Activated CD4-positive, CD25-positive, alpha-beta regulatory T cell (primary cell): ENCODE results near the gene AGAP1.

Experiments
- DNase-seq, 4 experiments: peaks; one replicate each; lab custom pipeline; 2025; lab: John Stamatoyannopoulos, UW

The AGAP1 gene

GRCh38 chr2:235712176-235712575 is 218.3 kb downstream of the AGAP1 start:
- no peak for DNase-seq

DNA sequence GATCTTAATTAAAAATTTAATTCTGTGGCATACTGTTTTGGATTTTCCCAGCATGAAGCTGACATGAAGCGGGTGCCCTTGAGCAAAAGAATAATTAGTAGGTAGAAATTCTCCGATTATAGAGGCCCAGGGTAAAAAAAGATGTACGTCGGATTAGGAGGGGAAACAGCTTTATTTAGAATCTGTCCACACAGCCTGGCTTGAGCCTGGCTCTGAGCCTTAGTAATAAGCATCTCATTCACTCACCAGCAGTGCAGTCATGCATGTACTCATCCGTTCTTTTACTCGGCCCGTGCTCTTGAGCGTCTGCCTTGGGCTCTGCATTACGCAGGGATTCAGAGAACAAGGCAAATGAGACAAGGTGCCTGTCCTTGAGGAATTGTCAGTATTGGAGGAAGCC is 219.3 kb downstream of the AGAP1 start:
- no peak for DNase-seq

- DNase-seq: no peak
These were observed 221.8 kb downstream of the AGAP1 start for GRCh38 chr2:235715601-235716000.

GRCh38 chr2:235716875-235717496 is 223.1 kb downstream of the AGAP1 start:
- no peak for DNase-seq

GRCh38 chr2:235719146-235719942 is 225.5 kb downstream of the AGAP1 start:
- no peak for DNase-seq

DNA sequence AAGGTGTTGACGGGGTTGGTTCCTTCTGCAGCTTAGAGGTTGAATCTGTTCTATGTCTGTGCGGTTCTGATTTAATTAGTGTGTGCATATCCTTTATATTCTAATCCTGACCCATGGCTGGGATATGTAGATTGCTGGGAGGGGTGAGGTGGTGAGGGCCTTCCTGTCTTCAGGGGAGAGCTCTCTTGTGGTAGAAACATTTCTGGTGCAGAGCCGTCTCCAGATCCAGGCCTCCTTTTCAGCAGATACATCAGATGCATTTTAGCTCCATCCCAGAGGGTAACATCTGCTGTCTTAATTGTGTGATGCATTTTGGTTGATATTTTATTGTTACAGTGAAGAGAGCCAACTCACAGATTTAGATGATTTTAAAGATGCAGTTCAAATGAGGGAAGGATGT is 227.8 kb downstream of the AGAP1 start:
- no peak for DNase-seq

DNA sequence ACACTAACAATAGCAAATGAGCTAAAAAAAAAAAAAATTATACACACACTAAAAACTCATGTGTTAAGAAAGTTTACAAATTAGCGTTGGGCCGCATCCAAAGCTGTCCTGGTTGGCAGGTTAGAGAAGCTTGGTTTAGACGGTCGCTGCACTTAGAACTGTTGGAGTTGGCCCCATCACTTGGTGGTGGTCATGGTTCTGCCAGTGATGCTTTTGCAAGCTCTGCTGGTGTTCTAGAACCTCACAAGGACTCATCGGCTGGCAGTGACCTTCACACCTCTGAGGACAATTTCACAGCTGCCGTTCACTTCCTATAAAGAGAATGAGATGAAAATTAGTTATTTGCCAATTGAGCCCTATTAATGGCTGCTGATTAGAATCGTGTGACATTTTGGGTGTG is 229.0 kb downstream of the AGAP1 start:
- no peak for DNase-seq

GRCh38 chr2:235723371-235723770 is 229.5 kb downstream of the AGAP1 start:
- DNase-seq: no peak

- DNase-seq: no peak
These were observed 230.1 kb downstream of the AGAP1 start for GRCh38 chr2:235723811-235724465.

DNA sequence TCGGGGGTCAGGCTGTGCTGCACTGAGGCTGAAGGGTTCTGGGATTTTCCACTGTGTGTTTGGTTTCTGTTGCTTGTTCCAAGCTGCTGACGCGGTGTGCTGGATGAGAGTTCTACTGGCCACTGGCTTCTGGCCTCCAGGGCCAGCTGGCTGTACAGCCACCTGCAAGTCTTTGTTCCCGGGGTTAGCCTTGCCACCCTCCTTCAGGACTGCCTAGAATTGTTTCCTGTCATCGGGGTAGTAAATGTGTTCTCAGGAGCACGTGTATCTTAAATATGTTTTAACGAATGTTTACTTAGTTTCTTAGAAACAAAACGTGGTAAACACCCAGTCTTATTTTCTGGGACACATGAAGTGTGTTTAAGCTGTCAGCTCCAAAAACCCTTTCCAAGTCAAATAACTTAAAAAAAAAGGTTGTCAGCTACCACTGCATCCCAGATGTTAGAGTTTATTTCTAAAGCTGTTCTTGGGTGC is 231.2 kb downstream of the AGAP1 start:
- no peak for DNase-seq

GRCh38 chr2:235725841-235726240 is 232.0 kb downstream of the AGAP1 start:
- DNase-seq: no peak

GRCh38 chr2:235726554-235726953 is 232.7 kb downstream of the AGAP1 start:
- DNase-seq: no peak

DNA sequence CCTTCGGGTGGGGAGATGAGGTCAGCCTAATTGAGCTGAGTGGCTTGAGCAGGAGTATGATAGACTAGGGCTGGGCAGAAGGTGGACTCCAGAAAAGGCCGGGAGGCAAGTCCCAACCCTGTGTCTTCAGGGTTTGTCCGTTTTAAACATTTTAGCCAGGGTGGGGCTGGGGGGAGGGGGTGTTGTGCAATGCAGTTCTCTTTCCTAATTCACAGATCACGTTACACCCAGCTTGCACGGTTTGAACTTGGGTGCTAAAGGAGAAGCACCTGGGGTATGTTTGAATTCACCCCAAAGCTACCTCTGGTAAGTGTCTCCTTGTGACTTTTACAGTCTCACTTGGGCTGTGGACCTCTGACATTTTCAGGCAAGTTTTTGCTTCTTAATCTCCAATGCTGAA is 233.3 kb downstream of the AGAP1 start:
- DNase-seq: no peak

DNA sequence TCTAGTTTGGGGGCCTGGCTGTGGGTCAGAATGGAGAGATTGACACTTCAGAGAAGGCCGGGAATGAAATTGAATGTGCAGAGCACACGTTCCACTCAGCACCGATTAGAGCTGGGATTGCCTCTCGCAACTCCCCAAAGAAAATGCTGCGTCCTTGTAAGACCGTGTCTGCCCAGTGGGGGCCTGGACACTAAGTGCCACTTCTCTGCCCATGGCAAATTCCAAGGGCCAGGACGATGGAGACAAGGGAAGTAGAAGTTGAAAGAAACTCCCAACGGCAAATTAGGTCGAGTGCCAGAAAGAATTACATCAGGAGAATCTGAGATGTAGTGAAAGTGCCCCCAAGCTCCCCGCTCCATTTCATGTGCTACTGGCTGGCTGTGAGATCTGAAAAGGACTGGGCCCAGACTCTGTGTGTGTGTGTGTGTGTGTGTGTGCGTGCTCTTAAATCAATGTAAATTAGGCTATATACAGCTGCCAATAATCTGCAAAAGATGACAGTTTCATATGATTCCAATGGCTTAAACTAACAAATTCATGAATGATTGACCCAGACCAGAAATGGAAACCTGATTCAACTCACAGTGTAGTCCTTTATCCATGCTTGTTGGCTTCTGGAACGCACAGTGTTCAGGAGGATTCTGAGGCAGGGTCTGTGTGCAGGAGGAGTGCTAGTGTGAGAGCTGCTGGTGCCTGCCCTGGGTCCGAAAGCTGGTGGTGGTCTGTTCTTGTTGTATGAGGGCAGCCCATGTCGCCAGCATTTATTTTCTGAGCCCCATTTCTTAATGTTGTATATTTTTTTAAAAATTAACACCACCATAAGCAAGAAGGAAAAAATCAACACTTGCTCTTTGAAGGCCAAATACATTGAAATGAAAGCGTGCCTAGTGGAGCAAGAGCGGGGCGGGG is 234.3 kb downstream of the AGAP1 start:
- DNase-seq: no peak

- no peak for DNase-seq
These were observed 235.1 kb downstream of the AGAP1 start for GRCh38 chr2:235728800-235729556.

DNA sequence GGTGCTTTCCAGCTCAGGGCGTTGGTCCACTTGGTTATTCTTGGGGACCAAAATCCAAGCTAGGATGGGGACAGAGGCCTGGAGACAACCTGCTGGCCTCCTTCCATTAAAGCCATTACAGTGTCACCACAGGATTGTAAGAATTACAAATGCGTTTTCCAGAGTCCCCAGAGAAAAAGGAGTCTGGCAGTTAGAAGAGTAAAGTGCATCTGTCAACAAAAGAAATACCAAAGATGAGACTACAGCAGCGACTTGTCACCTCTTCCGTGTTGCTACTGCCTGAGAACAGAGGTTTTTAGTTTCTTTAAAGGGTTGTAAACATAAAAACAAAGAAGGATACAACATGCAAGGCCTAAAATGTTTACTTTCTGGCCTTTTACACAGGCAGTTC is 235.7 kb downstream of the AGAP1 start:
- DNase-seq: no peak

GRCh38 chr2:235730115-235730514 is 236.3 kb downstream of the AGAP1 start:
- no peak for DNase-seq

DNA sequence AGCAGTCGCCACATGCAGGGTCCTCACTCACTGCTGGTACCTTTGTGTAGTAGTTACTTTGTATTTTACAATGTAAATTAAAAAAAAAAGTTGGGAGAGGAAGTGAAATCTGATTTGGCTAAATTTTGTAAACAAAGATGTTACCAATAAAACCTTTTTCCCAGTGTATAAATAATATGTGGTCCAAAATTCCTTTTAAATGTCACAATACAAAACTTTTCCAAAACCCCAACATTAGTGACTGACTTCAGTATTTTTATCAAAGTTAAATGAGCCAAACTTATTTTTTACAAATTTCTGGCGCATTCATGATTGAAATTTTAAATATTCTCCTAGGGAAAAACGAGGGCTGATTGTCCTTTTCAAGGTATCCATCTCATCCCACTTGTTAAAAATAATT is 239.9 kb downstream of the AGAP1 start:
- no peak for DNase-seq

GRCh38 chr2:235734168-235734567 is 240.3 kb downstream of the AGAP1 start:
- DNase-seq: no peak

DNA sequence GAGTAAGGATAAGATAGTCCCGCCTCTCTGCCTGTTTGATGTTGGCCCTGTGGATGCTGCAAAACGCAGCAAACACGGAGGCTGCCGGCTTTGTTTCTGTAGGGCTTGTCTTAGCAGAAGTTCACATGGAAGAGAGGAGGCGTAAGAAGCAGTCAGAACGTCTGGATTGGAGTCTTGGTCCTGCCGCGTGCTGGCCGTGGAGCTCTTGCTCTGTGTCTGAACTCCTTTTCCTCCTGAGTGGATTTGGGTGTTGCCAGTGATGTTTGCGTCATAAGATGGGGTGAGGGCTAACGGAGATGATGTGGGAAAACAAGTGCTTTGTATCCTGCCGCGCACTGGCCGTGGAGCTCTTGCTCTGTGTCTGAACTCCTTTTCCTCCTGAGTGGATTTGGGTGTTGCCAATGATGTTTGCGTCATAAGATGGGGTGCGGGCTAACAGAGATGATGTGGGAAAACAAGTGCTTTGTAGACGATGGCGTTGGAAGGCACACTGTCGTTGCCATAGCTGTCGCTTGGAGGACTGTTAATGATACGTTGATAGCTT is 240.9 kb downstream of the AGAP1 start:
- no peak for DNase-seq

DNA sequence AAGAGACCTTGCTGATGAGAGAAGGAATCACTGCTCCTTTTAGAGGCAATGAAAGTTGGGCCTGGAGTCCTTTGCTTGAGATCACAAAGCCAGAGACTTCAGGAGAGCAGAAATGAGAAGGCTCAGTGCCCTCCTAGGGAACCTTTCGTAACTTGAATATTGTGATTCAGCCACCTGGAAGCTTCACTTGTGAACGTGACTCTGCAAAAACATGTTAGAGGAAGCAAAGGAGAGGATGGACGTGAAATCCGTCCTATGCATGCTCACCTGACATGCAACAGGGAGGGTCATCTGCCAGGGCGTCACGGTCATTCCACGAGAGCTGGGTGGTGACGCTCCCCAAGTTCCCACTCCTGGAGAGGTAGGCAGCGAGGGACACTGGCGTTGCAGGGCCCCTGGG is 243.6 kb downstream of the AGAP1 start:
- no peak for DNase-seq
